HG02973 (cell line): Measurements from ENCODE around the gene PCGF3.
"Not testable (repeated sequence)": the region's sequence is repeated elsewhere in the genome, so short reads cannot be mapped to it uniquely, and the experiment has no call there.

Experiments used
- ATAC-seq: cut with Tn5 transposase; IDR thresholded peaks from one replicate; pipeline ENCODE4 v1.9.1; 2021; ENCODE audit warnings: moderate library complexity; ENCODE audit not compliant: unreplicated experiment

The PCGF3 gene

DNA sequence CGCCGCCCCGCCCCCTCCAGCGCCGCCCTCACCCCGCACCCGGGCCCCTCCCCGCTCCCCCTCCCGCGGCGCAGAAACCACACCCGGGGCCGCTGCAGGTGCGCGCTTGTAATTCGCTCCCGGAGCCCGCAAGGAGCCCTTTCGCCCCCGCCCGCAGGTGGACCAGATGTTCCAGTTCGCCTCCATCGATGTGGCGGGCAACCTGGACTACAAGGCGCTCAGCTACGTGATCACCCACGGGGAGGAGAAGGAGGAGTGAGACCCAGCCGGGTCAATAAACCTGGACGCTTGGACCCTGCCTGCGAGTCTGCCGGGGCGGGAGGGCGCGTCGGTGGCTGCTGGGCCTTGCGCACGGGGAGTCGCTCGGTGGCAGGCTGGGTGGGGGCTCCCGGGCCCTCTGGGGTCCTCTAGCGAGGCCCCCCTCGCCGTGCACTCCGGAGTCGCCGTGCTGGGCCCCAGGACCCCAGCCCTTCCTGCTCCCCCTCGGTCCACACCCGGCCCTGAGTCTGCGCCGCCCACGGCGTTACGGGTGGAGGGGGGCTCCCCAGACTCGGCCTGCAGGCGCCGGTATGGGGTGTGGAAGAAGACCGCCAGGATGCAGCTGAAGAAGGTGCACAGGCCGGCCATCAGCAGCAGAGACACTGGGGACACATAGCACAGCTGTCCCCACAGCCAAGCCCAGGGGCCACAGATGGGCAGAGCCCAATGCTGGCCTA is 23.7 kb upstream of the PCGF3 start:
- ATAC-seq: no peak

DNA sequence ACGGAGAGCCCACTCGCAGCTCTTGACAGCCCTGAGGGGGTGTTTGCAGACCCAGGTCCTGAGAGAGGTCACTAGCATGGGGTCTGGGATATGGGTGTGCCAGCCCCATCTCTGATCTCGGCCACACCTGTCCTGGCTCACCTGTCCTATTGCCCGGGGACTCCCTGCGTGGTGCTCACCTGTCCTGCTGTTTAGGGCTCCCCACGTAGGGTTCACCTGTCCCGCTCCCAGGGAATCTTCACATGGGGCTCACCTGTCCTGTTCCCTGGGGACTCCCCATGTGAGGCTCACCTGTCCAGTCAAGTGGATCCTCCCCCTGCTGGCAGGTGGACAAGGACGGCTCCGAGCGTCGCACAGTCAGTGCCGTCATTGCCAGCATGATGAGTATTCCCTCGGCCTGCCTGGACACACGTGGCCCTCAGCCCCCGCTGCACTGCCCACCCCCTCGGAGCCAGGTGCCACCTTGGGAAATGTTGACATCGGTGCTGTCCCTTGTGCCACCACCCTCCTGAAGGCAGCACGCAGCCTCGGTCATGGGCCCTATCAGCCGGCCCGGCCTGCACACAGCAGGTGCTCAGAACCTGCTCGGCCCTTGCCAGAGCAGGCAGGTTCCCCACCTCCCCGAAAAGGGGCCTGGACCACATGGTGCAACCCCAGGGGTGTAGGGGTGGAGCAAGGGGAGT is 23.0 kb upstream of the PCGF3 start:
- ATAC-seq: no peak

DNA sequence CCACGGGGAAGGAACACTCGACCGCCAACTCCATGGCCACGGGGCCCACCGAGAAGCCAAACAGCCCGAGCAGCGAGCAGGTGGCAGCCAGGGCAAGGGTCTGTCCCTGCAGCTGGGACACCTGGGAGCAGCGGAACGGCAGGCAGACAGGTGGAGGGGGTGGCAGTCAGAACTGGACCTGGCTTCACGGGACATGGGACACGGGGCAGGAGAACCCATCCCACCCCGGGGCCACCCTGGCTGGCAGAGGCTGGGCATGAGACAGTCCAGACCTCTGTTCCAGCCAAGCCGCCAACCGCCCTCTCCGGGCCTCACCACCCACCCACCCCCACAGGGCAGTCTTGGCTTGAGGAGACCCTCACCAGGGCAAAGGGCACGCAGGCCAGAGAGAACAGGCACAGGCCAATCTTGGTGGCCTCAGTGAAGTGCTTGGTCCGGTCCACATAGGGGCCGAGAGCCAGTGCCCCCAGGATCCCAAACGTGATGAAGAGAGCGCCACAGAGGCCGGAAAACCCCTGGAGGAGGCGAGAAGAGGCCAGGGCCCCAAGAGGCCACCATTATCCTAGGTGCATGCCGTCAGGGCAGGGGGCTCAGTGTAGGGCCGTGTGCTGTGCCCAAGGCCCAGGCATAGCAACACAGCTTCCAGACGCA is 22.3 kb upstream of the PCGF3 start:
- no peak for ATAC-seq

DNA sequence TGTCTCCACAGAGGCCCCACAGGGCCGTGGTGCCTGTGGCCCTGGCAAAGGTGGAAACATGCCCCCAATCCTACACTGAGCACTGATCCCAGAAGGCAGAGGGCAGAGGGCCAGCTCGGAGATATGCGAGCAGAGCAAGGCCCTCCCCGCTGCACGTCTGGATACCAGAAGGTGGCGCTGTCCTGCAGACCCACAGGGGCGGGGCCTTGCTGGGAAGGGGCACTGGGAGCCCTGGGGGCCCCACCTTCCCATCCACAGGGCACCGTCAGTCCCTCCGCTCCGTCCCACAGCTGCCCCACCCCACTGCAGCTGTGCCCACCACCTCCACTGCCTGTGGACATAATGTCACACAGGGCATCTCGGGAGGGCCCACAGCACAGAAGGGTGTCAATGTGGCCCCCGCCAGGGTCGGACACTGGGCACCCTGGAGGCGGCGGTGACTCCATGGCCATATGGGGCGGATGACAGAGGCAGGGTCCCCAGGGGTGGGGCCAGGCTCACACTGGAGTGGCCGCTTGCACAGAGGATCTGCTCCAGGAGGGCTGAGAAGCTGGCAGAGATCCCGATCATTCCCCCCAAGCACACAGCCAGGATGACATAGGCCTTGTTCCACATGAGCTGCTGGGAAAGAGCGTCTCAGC is 21.5 kb upstream of the PCGF3 start:
- no peak for ATAC-seq

- ATAC-seq: no peak
Measured at GRCh38 chr4:684623-685327, 20.9 kb upstream of the PCGF3 start.

- ATAC-seq: no peak
Measured at GRCh38 chr4:685679-686412, 19.8 kb upstream of the PCGF3 start.

- ATAC-seq: no peak
Measured at GRCh38 chr4:686413-687040, 19.1 kb upstream of the PCGF3 start.

- ATAC-seq: no peak
Measured at GRCh38 chr4:687048-687970, 18.3 kb upstream of the PCGF3 start.

- ATAC-seq: no peak
Measured at GRCh38 chr4:687971-688853, 17.4 kb upstream of the PCGF3 start.

- ATAC-seq: no peak
Measured at GRCh38 chr4:688854-689681, 16.6 kb upstream of the PCGF3 start, which contains the start of gene SLC49A3. Gene SLC49A3 (minus strand): TSS chr4:689151. CDS start chr4:689127, 24 bp downstream.

- ATAC-seq: no peak
Measured at GRCh38 chr4:689723-690122, 15.9 kb upstream of the PCGF3 start.

DNA sequence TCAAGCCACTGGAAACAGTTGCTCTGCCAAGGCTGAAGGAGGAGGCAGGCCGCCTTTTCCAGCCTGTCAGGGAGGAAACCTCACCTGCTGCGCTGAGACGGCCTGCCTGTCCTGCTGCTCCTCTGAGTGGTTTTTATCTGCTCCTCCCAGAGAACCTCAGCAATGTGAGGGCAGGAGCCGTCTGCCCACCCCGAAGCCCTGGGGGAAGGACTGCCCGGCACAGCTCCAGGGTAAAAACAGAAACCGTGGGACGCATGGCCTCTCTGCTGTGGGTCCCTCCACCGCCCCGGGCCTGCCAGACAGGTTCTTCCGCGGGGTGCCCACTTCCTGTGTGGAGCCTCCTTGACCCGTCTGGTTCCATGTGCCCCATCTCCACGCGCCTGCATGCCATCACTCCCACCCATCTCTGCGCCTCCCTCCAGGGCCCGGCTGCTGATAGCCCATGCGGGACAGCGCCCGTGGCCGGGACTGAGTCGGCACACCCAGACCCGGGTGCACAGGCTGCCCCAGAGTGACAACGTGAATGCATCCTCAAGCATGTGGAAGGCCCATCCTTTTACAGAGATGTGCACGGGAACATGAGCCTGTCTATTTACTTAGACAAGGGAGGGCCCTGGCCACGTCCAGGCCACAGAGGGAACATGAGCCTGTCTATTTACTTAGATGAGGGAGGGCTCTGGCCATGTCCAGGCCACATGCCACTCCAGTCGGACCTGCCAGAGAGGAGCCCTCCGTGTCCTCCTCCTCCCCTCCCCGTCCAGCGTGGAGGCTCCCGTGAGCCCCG is 12.7 kb upstream of the PCGF3 start:
- ATAC-seq: no peak

DNA sequence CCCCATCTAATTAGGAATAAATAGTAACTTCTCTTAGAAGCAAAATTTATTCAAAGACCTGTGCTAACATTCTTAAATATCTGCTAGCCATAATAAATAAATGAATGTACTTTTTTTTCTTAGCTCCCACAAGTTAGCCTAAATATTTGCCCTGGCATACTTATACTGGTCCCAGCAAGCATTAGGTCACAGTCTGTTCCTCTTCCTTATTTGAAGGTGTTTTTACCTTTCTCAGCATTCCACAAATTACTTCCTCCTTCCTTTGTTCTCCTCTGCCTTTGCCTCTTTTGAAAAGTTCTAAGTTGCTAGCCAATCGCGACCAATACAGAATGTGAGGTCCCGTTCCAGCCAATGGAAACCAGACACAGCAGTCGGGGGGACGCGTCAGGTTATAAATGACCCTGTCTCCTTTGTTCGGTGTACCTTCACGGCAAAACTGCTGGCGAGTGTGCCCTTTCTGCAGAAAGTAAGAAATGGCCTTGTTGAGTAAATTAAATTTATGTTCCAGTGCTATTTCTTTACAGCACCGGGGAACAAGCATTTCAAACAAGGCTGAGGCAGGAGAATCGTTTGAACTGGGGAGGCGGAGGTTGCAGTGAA is 11.2 kb upstream of the PCGF3 start:
- ATAC-seq: not testable (repeated sequence)

- ATAC-seq: no peak
Measured at GRCh38 chr4:699816-700580, 5.6 kb upstream of the PCGF3 start.
